Activated CD8-positive, alpha-beta T cell treated with anti-CD3 and anti-CD28 coated beads for 36 hours (primary cell): ENCODE results near the gene DPP6. TPM values are rescaled to one million over a fixed set of nuclear protein-coding genes. Genes with fewer than 3 reads are reported as not detected.

Experiments used
- ATAC-seq: fragments of 200-7000 bp; cut with Tn5 transposase; one replicate; pipeline ENCODE4 v1.10.0; 2021; ENCODE audit warnings: mild to moderate bottlenecking, moderate library complexity
- CTCF ChIA-PET: fragments of 350-600 bp; sonication (Branson Sonifier 250); formaldehyde crosslinking; loops from one replicate; lab custom pipeline; 2021; ENCODE audit warnings: antibody characterized with exemption; lab: Charles Lee
- POLR2A ChIA-PET: fragments of 350-600 bp; sonication (Branson Sonifier 250); formaldehyde crosslinking; loops from one replicate; lab custom pipeline; 2021; ENCODE audit warnings: antibody characterized with exemption; lab: Charles Lee
- DNase-seq: peaks from one replicate; pipeline ENCODE4 v3.0.0-alpha.2; 2020
- H3K27ac Mint-ChIP-seq: one replicate; pipeline ENCODE4 v1.8.0; 2021; ENCODE audit warnings: mild to moderate bottlenecking, mixed read lengths
- H3K27me3 Mint-ChIP-seq: one replicate; pipeline ENCODE4 v1.8.0; 2021; ENCODE audit warnings: mixed read lengths
- H3K36me3 Mint-ChIP-seq: one replicate; pipeline ENCODE4 v1.8.0; 2021; ENCODE audit warnings: low read depth, mixed read lengths
- H3K4me1 Mint-ChIP-seq: one replicate; pipeline ENCODE4 v1.8.0; 2021; ENCODE audit warnings: low read depth, mixed read lengths
- H3K4me3 Mint-ChIP-seq: one replicate; pipeline ENCODE4 v1.8.0; 2021; ENCODE audit warnings: mild to moderate bottlenecking, moderate library complexity, mixed read lengths
- H3K9me3 Mint-ChIP-seq: one replicate; pipeline ENCODE4 v1.8.0; 2021; ENCODE audit warnings: mixed read lengths
- intact Hi-C: fragments of 100-400 bp; cut with micrococcal nuclease; formaldehyde crosslinking; loops from one replicate; pipeline ENCODE4 v1.10.0; 2022
- total RNA-seq, 2 experiments: library from RNA; stranded (reverse); gene quantifications; one replicate each; pipeline ENCODE4 v1.2.3, GENCODE V29; 2021
- TF ChIP-seq, protein P1 (sequence below): fragments of 200-600 bp; IDR thresholded peaks from one replicate; pipeline ENCODE4 v1.8.0; 2022; ENCODE audit warnings: antibody characterized with exemption, mild to moderate bottlenecking

DPP6 gene
- total RNA-seq, 2 experiments from 2014 or later: not detected

DNA sequence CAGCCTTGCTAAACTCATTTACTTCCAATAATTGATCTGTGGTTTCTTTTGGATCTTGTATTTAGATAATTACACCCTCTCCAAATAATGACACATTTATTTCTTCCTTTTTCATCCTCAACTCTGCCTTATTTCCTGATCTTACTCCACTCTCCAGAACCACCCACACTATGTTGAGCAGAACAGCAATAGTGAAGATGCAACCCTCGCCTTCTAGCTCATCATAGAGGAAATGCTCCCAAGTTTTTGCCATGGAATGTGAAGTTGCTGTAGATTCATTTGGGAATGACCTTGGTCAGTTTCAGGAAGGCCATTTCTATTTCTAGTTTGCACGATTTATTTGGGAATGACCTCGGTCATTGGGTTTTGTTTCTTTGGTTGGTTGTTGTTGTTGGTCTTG lies 636.8 kb downstream of the DPP6 start:
- Mint-ChIP-seq H3K4me3 (no peak overlapping the region), H3K36me3 (no peaks in the 10 kb centered on the region), H3K4me1 (no peaks in the 10 kb centered on the region), H3K27ac (no peak overlapping the region), H3K9me3 (no peaks in the 10 kb centered on the region), H3K27me3 (no peaks in the 10 kb centered on the region)
- ChIA-PET CTCF (interaction anchor here (1.8 kb wide), 1 partner anchor 10 kb away, joined by 5 read pairs; no protein-coding TSS in a partner anchor), POLR2A (no interaction called here)
- DNase-seq: no peak
- TF ChIP-seq, protein P1, sequence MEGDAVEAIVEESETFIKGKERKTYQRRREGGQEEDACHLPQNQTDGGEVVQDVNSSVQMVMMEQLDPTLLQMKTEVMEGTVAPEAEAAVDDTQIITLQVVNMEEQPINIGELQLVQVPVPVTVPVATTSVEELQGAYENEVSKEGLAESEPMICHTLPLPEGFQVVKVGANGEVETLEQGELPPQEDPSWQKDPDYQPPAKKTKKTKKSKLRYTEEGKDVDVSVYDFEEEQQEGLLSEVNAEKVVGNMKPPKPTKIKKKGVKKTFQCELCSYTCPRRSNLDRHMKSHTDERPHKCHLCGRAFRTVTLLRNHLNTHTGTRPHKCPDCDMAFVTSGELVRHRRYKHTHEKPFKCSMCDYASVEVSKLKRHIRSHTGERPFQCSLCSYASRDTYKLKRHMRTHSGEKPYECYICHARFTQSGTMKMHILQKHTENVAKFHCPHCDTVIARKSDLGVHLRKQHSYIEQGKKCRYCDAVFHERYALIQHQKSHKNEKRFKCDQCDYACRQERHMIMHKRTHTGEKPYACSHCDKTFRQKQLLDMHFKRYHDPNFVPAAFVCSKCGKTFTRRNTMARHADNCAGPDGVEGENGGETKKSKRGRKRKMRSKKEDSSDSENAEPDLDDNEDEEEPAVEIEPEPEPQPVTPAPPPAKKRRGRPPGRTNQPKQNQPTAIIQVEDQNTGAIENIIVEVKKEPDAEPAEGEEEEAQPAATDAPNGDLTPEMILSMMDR: no peak
- ATAC-seq: no peak
- intact Hi-C loops: no loop called here

DNA sequence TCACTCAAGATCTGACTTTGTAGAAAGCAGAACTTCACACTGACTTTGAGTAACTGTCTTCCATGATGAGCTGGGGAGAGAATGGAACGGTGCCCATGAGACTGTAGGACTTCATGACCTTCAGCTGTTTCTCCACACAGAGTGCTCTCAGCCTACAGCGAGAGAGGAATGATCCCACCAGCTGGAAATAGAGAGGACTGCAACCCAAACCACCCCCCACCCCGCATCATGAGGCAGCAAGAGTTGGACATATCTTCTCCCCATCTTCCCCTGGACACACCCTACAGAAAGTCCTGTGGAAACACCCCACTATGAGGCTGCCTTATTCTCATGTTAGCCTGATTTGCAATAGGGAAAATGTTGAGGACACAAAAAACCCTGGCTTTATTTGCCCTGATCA lies 638.2 kb downstream of the DPP6 start:
- ATAC-seq (no peak), DNase-seq (no peak)
- intact Hi-C loops: no loop called here
- H3K4me3 Mint-ChIP-seq: no peak overlapping the region
- no peaks in the 10 kb centered on the region for H3K9me3 Mint-ChIP-seq
- TF ChIP-seq, protein P1: no peak
- no peaks in the 10 kb centered on the region for H3K27me3 Mint-ChIP-seq
- no peaks in the 10 kb centered on the region for H3K4me1 Mint-ChIP-seq
- no peak overlapping the region for H3K27ac Mint-ChIP-seq
- POLR2A ChIA-PET: no interaction called here
- CTCF ChIA-PET: interaction anchor here (1.8 kb wide), 1 partner anchor 8 kb away, joined by 5 read pairs; no protein-coding TSS in a partner anchor
- no peaks in the 10 kb centered on the region for H3K36me3 Mint-ChIP-seq

DNA sequence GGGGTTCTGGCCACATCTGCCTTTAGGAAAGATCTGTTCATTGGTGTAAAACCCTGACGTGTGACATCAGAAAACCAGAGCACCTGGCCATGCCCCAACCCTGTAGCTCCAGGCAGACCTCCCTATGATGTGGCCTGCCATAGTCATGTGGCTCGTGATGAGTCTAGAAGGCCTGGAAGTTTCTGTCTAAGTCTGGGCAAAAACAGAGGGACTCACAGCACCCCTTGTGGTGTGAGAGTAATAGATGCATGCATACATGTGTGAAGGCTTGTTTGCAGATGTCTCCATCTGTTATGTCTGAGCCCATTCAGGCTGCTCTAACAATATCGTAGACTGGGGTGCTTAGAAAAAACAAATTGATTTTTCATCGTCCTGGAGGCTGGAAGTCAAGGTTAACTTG lies 641.5 kb downstream of the DPP6 start:
- H3K9me3 Mint-ChIP-seq: no peaks in the 10 kb centered on the region
- ChIA-PET POLR2A (no interaction called here), CTCF (no interaction called here)
- H3K4me3 Mint-ChIP-seq: no peak overlapping the region
- intact Hi-C loops: no loop called here
- no peaks in the 10 kb centered on the region for H3K36me3 Mint-ChIP-seq
- H3K4me1 Mint-ChIP-seq: no peaks in the 10 kb centered on the region
- no peak for DNase-seq
- TF ChIP-seq, protein P1: no peak
- H3K27me3 Mint-ChIP-seq: no peaks in the 10 kb centered on the region
- no peak overlapping the region for H3K27ac Mint-ChIP-seq
- ATAC-seq: no peak

DNA sequence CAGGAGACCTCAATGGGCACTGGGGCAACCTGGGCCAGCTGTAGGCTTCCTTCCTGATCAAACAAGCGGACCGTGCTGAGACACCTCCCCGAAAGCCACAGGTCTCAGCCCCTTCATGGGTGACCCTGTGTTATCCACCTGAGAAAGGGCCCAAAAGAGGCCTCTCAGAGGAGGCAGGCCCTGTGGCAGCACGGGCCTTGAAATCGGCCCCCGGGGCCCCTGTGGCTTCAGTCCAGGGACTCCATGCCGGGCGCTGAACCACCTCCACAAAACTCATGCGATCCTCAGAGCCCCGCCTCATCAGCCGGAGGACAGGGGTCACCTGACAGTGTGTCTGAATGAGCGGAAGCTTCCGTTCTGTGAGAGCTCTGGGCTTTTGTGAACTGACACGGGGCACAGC lies 643.6 kb downstream of the DPP6 start:
- ChIA-PET CTCF (no interaction called here), POLR2A (no interaction called here)
- H3K36me3 Mint-ChIP-seq: no peaks in the 10 kb centered on the region
- no peak for ATAC-seq
- H3K27ac Mint-ChIP-seq: no peak overlapping the region
- H3K27me3 Mint-ChIP-seq: no peaks in the 10 kb centered on the region
- intact Hi-C loops: no loop called here
- H3K4me1 Mint-ChIP-seq: no peaks in the 10 kb centered on the region
- no peak for DNase-seq
- no peaks in the 10 kb centered on the region for H3K9me3 Mint-ChIP-seq
- H3K4me3 Mint-ChIP-seq: no peak overlapping the region
- TF ChIP-seq, protein P1: no peak

DNA sequence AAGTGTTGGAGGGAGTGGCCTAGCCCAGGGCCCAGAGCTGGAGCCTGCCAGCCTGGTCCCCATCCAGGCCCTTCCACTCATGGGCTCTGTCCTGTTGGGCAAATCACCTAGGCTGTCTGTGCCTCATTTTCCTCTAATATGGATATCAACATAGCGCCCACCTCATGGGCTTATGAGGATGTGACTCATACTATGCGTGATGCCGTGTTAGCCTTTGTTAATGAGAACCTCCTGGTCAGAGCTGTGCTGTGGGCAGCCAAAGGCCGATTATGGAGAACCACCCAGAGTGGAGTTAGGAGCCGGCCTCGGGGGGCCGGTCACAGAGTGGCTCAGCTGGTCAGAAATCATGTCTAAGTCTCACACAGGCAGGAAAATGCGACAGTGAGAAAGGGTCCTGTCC lies 644.4 kb downstream of the DPP6 start:
- no peaks in the 10 kb centered on the region for H3K4me1 Mint-ChIP-seq
- H3K4me3 Mint-ChIP-seq: no peak overlapping the region
- no peaks in the 10 kb centered on the region for H3K27me3 Mint-ChIP-seq
- no peaks in the 10 kb centered on the region for H3K36me3 Mint-ChIP-seq
- ChIA-PET CTCF (no interaction called here), POLR2A (no interaction called here)
- ATAC-seq (no peak), DNase-seq (no peak)
- no peaks in the 10 kb centered on the region for H3K9me3 Mint-ChIP-seq
- intact Hi-C loops: no loop called here
- TF ChIP-seq, protein P1: no peak
- no peak overlapping the region for H3K27ac Mint-ChIP-seq
